Right lobe of liver (tissue), 6 donors: ENCODE measurements around the gene XCR1. TPM values are rescaled to one million over a fixed set of nuclear protein-coding genes. Genes with fewer than 3 reads are reported as not detected.

Experiments used
- ATAC-seq, 4 donors: fragments of 200-7000 bp; cut with Tn5 transposase; one replicate each; pipeline ENCODE4 v1.9.1; 2020; ENCODE audit warnings: mild to moderate bottlenecking in 4 of 4, moderate library complexity in 4 of 4
- DNase-seq, 3 donors: peaks; one replicate each; pipeline ENCODE4 v3.0.0-alpha.2; 2020
- H3K27ac ChIP-seq, 3 donors: fragments of 200-600 bp; one replicate each; pipeline ENCODE4 v1.8.0; 2022
- H3K27me3 ChIP-seq, 2 donors: fragments of 200-600 bp; one replicate each; pipeline ENCODE4 v1.8.0; 2022
- H3K36me3 ChIP-seq, 4 donors: fragments of 200-600 bp; sonication (generic) in 1 of 4; one replicate each; pipeline versions ENCODE4 v1.5.1 to v1.8.0; 2017 to 2022; ENCODE audit warnings: control low read depth in 1 of 4
- H3K4me1 ChIP-seq, 4 donors: fragments of 200-600 bp; sonication (generic) in 1 of 4; one replicate each; pipeline versions ENCODE4 v1.5.1 to v1.8.0; 2017 to 2022; ENCODE audit warnings: control low read depth in 1 of 4
- H3K4me3 ChIP-seq, 3 donors: fragments of 200-600 bp; one replicate each; pipeline ENCODE4 v1.8.0; 2022
- H3K9me3 ChIP-seq, 4 donors: fragments of 200-600 bp; sonication (generic) in 1 of 4; one replicate each; pipeline versions ENCODE4 v1.5.1 to v1.8.0; 2017 to 2022; ENCODE audit warnings: control low read depth in 1 of 4
- CTCF ChIP-seq, 4 donors: fragments of 200-600 bp in 3 of 4; fragments of 450-650 bp in 1 of 4; IDR thresholded peaks; one replicate each; pipeline versions ENCODE4 v1.5.1 to v1.8.0; 2016 to 2022; ENCODE audit warnings: antibody characterized with exemption in 4 of 4, mild to moderate bottlenecking in 2 of 4
- POLR2A ChIP-seq: fragments of 450-650 bp; IDR thresholded peaks from one replicate; pipeline ENCODE4 v1.6.1; 2017; ENCODE audit warnings: antibody characterized with exemption, mild to moderate bottlenecking
- WGBS: methylation state at CpG from one replicate; pipeline ENCODE4 v1.1.6; 2018; ENCODE audit warnings: low coverage, low lambda C conversion rate; ENCODE audit not compliant: insufficient coverage; ENCODE audit errors: missing lambda C conversion rate; 5-methylcytosine and 5-hydroxymethylcytosine counted together
- intact Hi-C, 2 donors: fragments of 100-400 bp; cut with DNase I; formaldehyde crosslinking; loops; one replicate each; pipeline versions ENCODE4 v1.11.2 to v1.14.1; 2022
- total RNA-seq, 6 experiments: library from RNA; depleted of rRNA in 2 of 6; stranded (reverse); fragments of >200 nt in 2 of 6; fragmentation: NEBNext Ultra II Directional in 3 of 6; extraction: Animal tissue kit (Norgen Biotek cat#: 25700) in 3 of 6; gene quantifications; one replicate each; pipeline versions ENCODE4 v1.1.0 to v1.2.4, GENCODE V29; 2016 to 2023
- donor health status: DM: no; HTN: yes; CAD: no.
- donor health status: DM: no; HTN: no; CAD: no.
- donor health status: DM: no; HTN: no; CAD: no.
- donor health status: DM: no; HTN: yes; CAD: no.
- donor health status: DM: no; HTN: yes; CAD: no.

Gene XCR1
- total RNA-seq, 6 experiments from 2014 or later: 0.02 to 0.06 (median 0.04) TPM; not detected in 3

DNA sequence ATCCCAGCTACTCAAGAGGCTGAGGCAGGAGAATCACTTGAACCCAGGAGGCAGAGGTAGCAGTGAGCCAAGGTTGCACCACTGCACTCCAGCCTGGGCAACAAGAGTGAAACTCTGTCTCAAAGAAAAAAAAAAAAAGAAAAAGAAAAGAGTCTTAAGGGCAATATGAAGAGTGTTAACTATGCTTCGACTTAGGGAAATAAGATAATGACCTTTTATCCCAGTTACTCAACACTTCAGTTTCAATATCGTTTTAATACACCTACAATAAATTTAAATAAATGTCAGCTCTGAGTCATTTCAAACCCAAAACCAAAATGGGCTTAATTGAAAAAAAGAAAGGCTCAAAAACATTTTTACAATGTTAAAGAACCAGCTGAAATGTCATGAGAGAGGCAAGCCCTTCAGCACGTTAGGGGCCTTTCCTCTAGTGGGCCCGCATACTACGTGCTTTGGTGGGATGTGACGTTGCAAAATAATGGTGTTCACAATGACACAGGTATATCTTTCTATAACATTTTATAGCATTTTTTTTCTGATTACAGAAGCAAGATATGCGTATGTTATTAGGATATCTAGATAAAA lies 47.0 kb downstream of the XCR1 start:
- peaks cover 0 to 13% (median 6%) of the 10 kb centered on the region in 4 donors for H3K4me1 ChIP-seq
- ATAC-seq (no peak), DNase-seq (no peak)
- no peak overlapping the region for H3K4me3 ChIP-seq
- H3K27ac ChIP-seq: no peak overlapping the region
- TF ChIP-seq POLR2A (no peak), CTCF (IDR thresholded peaks at IDR 0.05) (no peak)
- peaks cover 4 to 71% (median 15%) of the 10 kb centered on the region in 4 donors for H3K36me3 ChIP-seq
- intact Hi-C loops: no loop called here
- 81% methylated on average over 7 of the region's 7 CpGs for WGBS
- no peaks in the 10 kb centered on the region for H3K27me3 ChIP-seq
- no peaks in the 10 kb centered on the region for H3K9me3 ChIP-seq

DNA sequence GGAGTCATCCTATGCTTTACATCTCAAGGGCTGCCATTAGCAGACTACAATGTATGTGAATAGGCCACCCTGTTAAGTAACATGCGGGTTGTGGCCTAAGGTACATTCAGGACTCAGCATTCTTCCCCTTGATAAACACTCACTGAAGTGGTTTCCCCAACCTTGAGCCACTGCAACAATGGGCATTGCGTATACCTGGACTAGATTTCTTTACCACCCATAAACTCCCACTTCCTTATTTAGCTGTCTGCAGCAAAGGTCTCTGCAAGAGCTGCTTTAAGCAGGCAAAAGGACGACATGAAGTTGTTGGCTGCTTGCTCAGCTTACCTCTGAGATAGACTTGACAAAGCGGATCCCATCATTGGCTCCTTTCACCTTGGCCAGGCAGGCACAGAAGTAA lies 47.9 kb downstream of the XCR1 start:
- 93% methylated on average over 3 of the region's 4 CpGs for WGBS

DNA sequence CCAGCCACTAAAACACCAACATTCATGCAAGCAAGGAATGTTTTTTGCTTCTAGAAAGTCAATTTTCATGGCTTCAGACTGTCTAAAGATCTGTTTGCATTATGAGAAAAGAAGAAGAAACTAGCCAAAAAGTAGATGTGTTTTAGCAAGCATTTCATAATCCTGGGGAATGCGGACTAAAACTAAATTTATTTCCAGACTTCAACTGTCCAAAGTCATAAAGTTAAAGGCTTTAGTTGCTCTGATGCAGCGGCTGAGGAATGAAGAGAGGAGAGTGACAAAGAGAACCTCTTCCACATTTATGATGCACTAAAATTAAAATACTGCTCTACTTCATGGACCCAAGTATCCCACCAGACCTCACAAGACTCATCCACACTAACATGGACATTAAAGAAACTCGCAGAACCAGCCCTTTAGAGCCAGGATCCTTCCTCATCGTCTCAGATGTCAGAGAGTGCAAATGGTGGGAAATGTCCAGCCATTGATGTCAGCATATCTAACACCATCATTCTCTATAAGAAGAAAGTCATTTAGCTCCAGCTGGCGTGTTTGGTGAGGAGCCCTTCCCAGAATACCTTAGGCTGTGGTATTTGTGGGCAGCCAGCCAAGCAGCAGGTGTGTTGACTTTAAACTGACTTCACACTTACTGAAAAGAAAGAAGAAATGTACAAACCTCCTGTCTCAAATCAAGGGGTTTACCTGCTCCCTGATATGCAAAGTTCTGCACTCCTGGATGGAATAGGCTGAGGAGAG lies 49.1 kb downstream of the XCR1 start:
- no peak for TF ChIP-seq POLR2A
- TF ChIP-seq CTCF (IDR thresholded peaks at IDR 0.05): no peak
- Histone ChIP-seq H3K36me3 (peaks cover 4 to 71% (median 13%) of the 10 kb centered on the region in 4 donors), H3K9me3 (no peaks in the 10 kb centered on the region), H3K4me1 (no peaks in the 10 kb centered on the region), H3K4me3 (no peak overlapping the region), H3K27me3 (no peaks in the 10 kb centered on the region), H3K27ac (no peak overlapping the region)
- intact Hi-C loops: no loop called here
- WGBS: 97% methylated on average over 2 of the region's 5 CpGs
- DNase-seq (no peak), ATAC-seq (peak in 2 of 4 donors; percentile 11 to 32)

More for the DNA sequence above, 47.9 kb downstream of the XCR1 start:
- Histone ChIP-seq H3K4me1 (peaks cover 0 to 5% (median under 1%) of the 10 kb centered on the region in 4 donors), H3K4me3 (no peak overlapping the region), H3K9me3 (no peaks in the 10 kb centered on the region), H3K27ac (no peak overlapping the region), H3K27me3 (no peaks in the 10 kb centered on the region), H3K36me3 (peaks cover 4 to 76% (median 15%) of the 10 kb centered on the region in 4 donors)
- no peak for ATAC-seq
- no peak for DNase-seq
- intact Hi-C loops: no loop called here
- no peak for TF ChIP-seq CTCF (IDR thresholded peaks at IDR 0.05)
- no peak for TF ChIP-seq POLR2A

DNA sequence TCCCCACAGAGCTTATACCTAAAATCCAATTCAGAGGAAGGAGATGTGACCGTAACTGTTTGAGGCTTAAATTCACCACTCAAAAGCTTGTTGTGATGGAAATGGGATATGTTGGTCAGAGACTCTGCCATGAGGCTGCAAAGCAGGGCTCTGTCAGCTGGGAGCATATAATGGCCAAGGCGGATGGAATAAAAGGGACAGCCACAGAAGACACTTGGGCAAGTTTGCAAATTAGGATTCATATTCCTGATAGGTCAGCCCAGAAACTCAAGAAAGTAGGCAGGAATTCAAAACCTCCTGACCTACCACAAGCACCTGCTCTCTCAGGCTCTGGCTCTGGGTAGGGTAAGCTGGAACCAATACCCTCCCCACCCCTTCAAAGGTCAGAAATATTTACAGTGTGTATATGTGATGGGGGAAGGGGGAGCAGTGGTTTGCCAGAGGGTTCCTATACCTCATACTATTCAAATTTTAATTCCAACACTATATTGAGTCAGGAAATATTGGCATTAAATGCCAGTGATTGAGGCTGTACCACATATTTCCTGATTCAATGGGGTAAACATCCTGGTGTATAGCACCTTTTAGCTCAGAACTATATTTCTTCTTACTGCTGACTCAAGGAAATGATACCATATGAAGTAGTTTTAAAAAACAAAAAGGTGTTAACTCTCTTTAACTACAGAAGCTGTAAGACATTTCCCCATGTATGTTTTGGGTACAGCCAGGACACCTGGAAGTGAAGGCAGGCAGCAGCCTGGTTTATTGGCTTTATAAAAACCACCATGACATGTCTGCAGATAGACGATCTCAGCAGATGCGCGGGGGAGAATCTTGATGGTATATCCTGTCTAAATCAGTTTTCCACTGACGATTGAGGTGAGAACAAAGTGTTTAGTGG lies 50.8 kb downstream of the XCR1 start:
- ATAC-seq: peak in 1 of 4 donors; percentile 42

More for the DNA sequence above, 50.8 kb downstream of the XCR1 start:
- intact Hi-C loops: no loop called here
- Histone ChIP-seq H3K27ac (peak overlapping the region in 1 of 3 donors; percentile 8), H3K4me3 (no peak overlapping the region), H3K27me3 (no peaks in the 10 kb centered on the region), H3K4me1 (no peaks in the 10 kb centered on the region), H3K9me3 (no peaks in the 10 kb centered on the region), H3K36me3 (peaks cover 4 to 59% (median 6%) of the 10 kb centered on the region in 4 donors)
- no peak for TF ChIP-seq CTCF (IDR thresholded peaks at IDR 0.05)
- TF ChIP-seq POLR2A: no peak
- DNase-seq: no peak
- 67% methylated on average over 5 of the region's 6 CpGs for WGBS
